OCI-LY7 (cell line): Measurements from ENCODE around the gene CXCL5. TPM values are rescaled to one million over a fixed set of nuclear protein-coding genes. Genes with fewer than 3 reads are reported as not detected.

ENCODE experiments used
- BruUV-seq: library from RNA; stranded (reverse); fragments of 400-500 nt; replicated peaks from 2 replicates; lab custom pipeline; 2021; lab: Mats Ljungman, UMichigan
- CTCF ChIA-PET: fragments of 300-600 bp; sonication (Branson Sonifier 250); formaldehyde crosslinking; loops from one replicate; lab custom pipeline; 2022; ENCODE audit warnings: antibody characterized with exemption; ENCODE audit not compliant: unreplicated experiment; lab: Charles Lee
- POLR2A ChIA-PET: fragments of 300-600 bp; sonication (Branson Sonifier 250); formaldehyde crosslinking; loops from one replicate; lab custom pipeline; 2022; ENCODE audit warnings: antibody characterized with exemption; lab: Charles Lee
- DNase-seq: peaks from one replicate; pipeline ENCODE4 v3.0.0-alpha.2; 2015; ENCODE audit warnings: low spot score
- H2AFZ ChIP-seq: fragments of 200-600 bp; sonication (generic), shearing (Covaris generic); 2 replicates; pipeline ENCODE4 v1.6.1; 2014; ENCODE audit warnings: mild to moderate bottlenecking, antibody characterized with exemption, low read length, moderate library complexity
- H3K27ac ChIP-seq: fragments of 200-600 bp; sonication (generic); 2 replicates; pipeline ENCODE4 v1.5.1; 2014; ENCODE audit warnings: mixed run types, low read depth, mild to moderate bottlenecking, moderate library complexity, low read length, inconsistent platforms; ENCODE audit not compliant: poor library complexity, severe bottlenecking
- H3K36me3 ChIP-seq: fragments of 200-600 bp; sonication (generic); 2 replicates; pipeline ENCODE4 v1.6.1; 2014; ENCODE audit warnings: mild to moderate bottlenecking, antibody characterized with exemption, low read length, moderate library complexity, mixed read lengths; ENCODE audit not compliant: insufficient read depth
- H3K4me1 ChIP-seq: fragments of 200-600 bp; sonication (generic); 2 replicates; pipeline ENCODE4 v1.5.1; 2014; ENCODE audit warnings: mild to moderate bottlenecking, low read length; ENCODE audit not compliant: insufficient read depth, poor library complexity, severe bottlenecking
- H3K4me2 ChIP-seq: fragments of 200-600 bp; sonication (generic); 2 replicates; pipeline ENCODE4 v1.6.1; 2014; ENCODE audit warnings: mild to moderate bottlenecking, low read length
- H3K4me3 ChIP-seq: fragments of 200-600 bp; sonication (generic); 2 replicates; pipeline ENCODE4 v1.5.1; 2014; ENCODE audit warnings: mild to moderate bottlenecking, low read depth, low read length; ENCODE audit not compliant: poor library complexity, severe bottlenecking
- H3K79me2 ChIP-seq: fragments of 200-600 bp; sonication (generic); 2 replicates; pipeline ENCODE4 v1.6.1; 2016; ENCODE audit warnings: low read depth, mild to moderate bottlenecking, low read length, moderate library complexity, mixed read lengths; ENCODE audit not compliant: insufficient read depth
- H3K9me2 ChIP-seq: fragments of 200-600 bp; sonication (generic); 2 replicates; pipeline ENCODE4 v1.6.1; 2016; ENCODE audit warnings: mild to moderate bottlenecking, low read length, mixed read lengths; ENCODE audit not compliant: insufficient read depth
- H3K9me3 ChIP-seq: fragments of 200-600 bp; sonication (generic); 2 replicates; pipeline ENCODE4 v1.6.1; 2014; ENCODE audit warnings: mild to moderate bottlenecking, mixed run types, low read length, mixed read lengths
- H4K20me1 ChIP-seq: fragments of 200-600 bp; sonication (generic); 2 replicates; pipeline ENCODE4 v1.6.1; 2014; ENCODE audit warnings: mild to moderate bottlenecking, antibody characterized with exemption, low read length, moderate library complexity, mixed read lengths; ENCODE audit not compliant: insufficient read depth
- CTCF ChIP-seq: fragments of 200-600 bp; sonication (generic); conservative IDR thresholded peaks from 2 replicates; pipeline ENCODE4 v1.5.1; 2014; ENCODE audit warnings: mild to moderate bottlenecking, antibody characterized with exemption, low read length, moderate library complexity, mixed read lengths
- EZH2phosphoT487 ChIP-seq: fragments of 200-600 bp; sonication (generic); IDR thresholded peaks from 2 replicates; pipeline ENCODE4 v1.6.1; 2018; ENCODE audit warnings: low read depth, borderline replicate concordance, mild to moderate bottlenecking, mixed run types, antibody characterized with exemption, low read length, moderate library complexity, mixed read lengths
- intact Hi-C: fragments of 100-400 bp; cut with micrococcal nuclease; formaldehyde crosslinking; loops from one replicate; pipeline ENCODE4 v1.10.0; 2022; ENCODE audit not compliant: unreplicated experiment
- total RNA-seq, 2 experiments: library from RNA; depleted of rRNA in 1 of 2; stranded (reverse); fragments of >200 nt in 1 of 2; shearing (Covaris generic) in 1 of 2; gene quantifications; 2 replicates each; pipeline ENCODE4 v1.2.3, GENCODE V29; 2014 to 2022

Gene CXCL5
- total RNA-seq, 2 experiments from 2014 or later = not detected

- Histone ChIP-seq H3K9me3 (no peaks in the 10 kb centered on the region), H3K9me2 (no peaks in the 10 kb centered on the region), H3K4me1 (no peaks in the 10 kb centered on the region), H2AFZ (no peak within 1 kb of the TSS), H3K4me2 (no peak within 1 kb of the TSS), H3K27ac (no peak within 1 kb of the TSS), H3K79me2 (no peaks in the 10 kb centered on the region), H3K4me3 (no peak within 1 kb of the TSS), H3K36me3 (no peaks in the 10 kb centered on the region), H4K20me1 (no peaks in the 10 kb centered on the region)
- DNase-seq = no peak
- POLR2A ChIA-PET = no interaction called here
- BruUV-seq = no TSS peak
- CTCF ChIA-PET = no interaction called here
- intact Hi-C loops = no loop called here
- TF ChIP-seq CTCF (no peak), EZH2phosphoT487 (no peak)
These were observed 40.2 kb upstream of the CXCL5 start, which contains the start of gene CXCL3 for GRCh38 chr4:74038425-74039314. Gene CXCL3, minus strand, starts transcription at chr4:74038689. Its CDS starts 78 bp downstream, at chr4:74038611.

- no peak overlapping the region for H3K4me3 ChIP-seq
- H3K9me2 ChIP-seq = no peaks in the 10 kb centered on the region
- intact Hi-C loops = no loop called here
- no peaks in the 10 kb centered on the region for H3K9me3 ChIP-seq
- H3K79me2 ChIP-seq = no peaks in the 10 kb centered on the region
- CTCF ChIA-PET = no interaction called here
- no peaks in the 10 kb centered on the region for H3K4me1 ChIP-seq
- no TSS peak for BruUV-seq
- H4K20me1 ChIP-seq = no peaks in the 10 kb centered on the region
- H3K27ac ChIP-seq = no peak overlapping the region
- TF ChIP-seq EZH2phosphoT487 (no peak), CTCF (no peak)
- H3K4me2 ChIP-seq = no peak overlapping the region
- DNase-seq = no peak
- H2AFZ ChIP-seq = no peak overlapping the region
- H3K36me3 ChIP-seq = no peaks in the 10 kb centered on the region
- POLR2A ChIA-PET = no interaction called here
These were observed 39.6 kb upstream of the CXCL5 start for GRCh38 chr4:74038086-74038424.
